NCI-H1417 (cell line): ENCODE measurements around the gene EDIL3.
"Not testable (repeated sequence)": the region's sequence is repeated elsewhere in the genome, so short reads cannot be mapped to it uniquely, and the experiment has no call there.

Experiments
- DNase-seq, 3 experiments: peaks; one replicate each; lab custom pipeline; 2025; lab: John Stamatoyannopoulos, UW

The EDIL3 gene

GRCh38 chr5:84299959-84300358 is 84.7 kb downstream of the EDIL3 start:
- no peak for DNase-seq

- no peak for DNase-seq
Measured at GRCh38 chr5:84298628-84299027, 86.1 kb downstream of the EDIL3 start.

GRCh38 chr5:84297641-84298040 is 87.0 kb downstream of the EDIL3 start:
- DNase-seq = not testable (repeated sequence)

GRCh38 chr5:84292788-84293653 is 91.7 kb downstream of the EDIL3 start:
- DNase-seq = no peak

GRCh38 chr5:84292000-84292642 is 92.6 kb downstream of the EDIL3 start:
- no peak for DNase-seq

- DNase-seq = no peak
Measured at GRCh38 chr5:84290673-84291072, 94.0 kb downstream of the EDIL3 start.

- DNase-seq = peak in 1 of 3 experiments; percentile 33
Measured at GRCh38 chr5:84290161-84290560, 94.5 kb downstream of the EDIL3 start.

GRCh38 chr5:84287951-84288350 is 96.7 kb downstream of the EDIL3 start:
- DNase-seq = no peak

- peak in 1 of 3 experiments; percentile 4 for DNase-seq
Measured at GRCh38 chr5:84286662-84287061, 98.0 kb downstream of the EDIL3 start.

GRCh38 chr5:84285641-84286637 is 98.7 kb downstream of the EDIL3 start:
- no peak for DNase-seq

GRCh38 chr5:84281383-84281782 is 103.3 kb downstream of the EDIL3 start:
- no peak for DNase-seq

GRCh38 chr5:84279234-84279633 is 105.4 kb downstream of the EDIL3 start:
- no peak for DNase-seq

GRCh38 chr5:84275609-84276008 is 109.1 kb downstream of the EDIL3 start:
- no peak for DNase-seq

- peak in 2 of 3 experiments; percentile 12 to 46 for DNase-seq
Measured at GRCh38 chr5:84274585-84275468, 109.9 kb downstream of the EDIL3 start.

GRCh38 chr5:84273517-84273883 is 111.2 kb downstream of the EDIL3 start:
- DNase-seq = no peak

GRCh38 chr5:84272771-84273516 is 111.7 kb downstream of the EDIL3 start:
- DNase-seq = no peak

- DNase-seq = peak in 1 of 3 experiments; percentile 2
Measured at GRCh38 chr5:84265739-84266550, 118.7 kb downstream of the EDIL3 start.

- no peak for DNase-seq
Measured at GRCh38 chr5:84265130-84265529, 119.5 kb downstream of the EDIL3 start.

GRCh38 chr5:84260939-84261338 is 123.7 kb downstream of the EDIL3 start:
- no peak for DNase-seq

- DNase-seq = no peak
Measured at GRCh38 chr5:84260140-84260539, 124.5 kb downstream of the EDIL3 start.
